Endothelial cell (in vitro differentiated cells): ENCODE data around the gene BANF2. TPM values are rescaled to one million over a fixed set of nuclear protein-coding genes. Genes with fewer than 3 reads are reported as not detected.

Experiments used
- DNase-seq: peaks from one replicate; pipeline ENCODE4 v3.0.0; 2021; ENCODE audit warnings: low spot score
- H3K27ac Mint-ChIP-seq: one replicate; pipeline ENCODE4 v1.8.0; 2021; ENCODE audit warnings: mixed read lengths, inconsistent platforms; ENCODE audit not compliant: unreplicated experiment
- H3K27me3 Mint-ChIP-seq: one replicate; pipeline ENCODE4 v1.8.0; 2021; ENCODE audit warnings: mild to moderate bottlenecking, moderate library complexity, mixed read lengths, inconsistent platforms; ENCODE audit not compliant: unreplicated experiment
- H3K36me3 Mint-ChIP-seq: one replicate; pipeline ENCODE4 v1.8.0; 2021; ENCODE audit warnings: mild to moderate bottlenecking, low read depth, mixed read lengths, inconsistent platforms; ENCODE audit not compliant: unreplicated experiment
- H3K4me1 Mint-ChIP-seq: one replicate; pipeline ENCODE4 v1.8.0; 2021; ENCODE audit warnings: mild to moderate bottlenecking, mixed read lengths, inconsistent platforms; ENCODE audit not compliant: unreplicated experiment
- H3K4me3 Mint-ChIP-seq: one replicate; pipeline ENCODE4 v1.8.0; 2021; ENCODE audit warnings: mild to moderate bottlenecking, mixed read lengths, inconsistent platforms; ENCODE audit not compliant: unreplicated experiment
- H3K9me3 Mint-ChIP-seq: one replicate; pipeline ENCODE4 v1.8.0; 2021; ENCODE audit warnings: mixed read lengths, inconsistent platforms; ENCODE audit not compliant: unreplicated experiment
- total RNA-seq: library from RNA; stranded (reverse); fragmentation: NEBNext Ultra II Directional; extraction: Animal tissue kit (Norgen Biotek cat#: 25700); gene quantifications from one replicate; pipeline ENCODE4 v1.2.1, GENCODE V29; 2021; ENCODE audit not compliant: unreplicated experiment
- TF ChIP-seq, protein P1 (sequence below): fragments of 200-600 bp; sonication (generic); IDR thresholded peaks from one replicate; pipeline ENCODE4 v1.5.0; 2021; ENCODE audit warnings: antibody characterized with exemption; ENCODE audit not compliant: unreplicated experiment

The BANF2 gene
- total RNA-seq, 1 donor from 2014 or later: not detected

DNA sequence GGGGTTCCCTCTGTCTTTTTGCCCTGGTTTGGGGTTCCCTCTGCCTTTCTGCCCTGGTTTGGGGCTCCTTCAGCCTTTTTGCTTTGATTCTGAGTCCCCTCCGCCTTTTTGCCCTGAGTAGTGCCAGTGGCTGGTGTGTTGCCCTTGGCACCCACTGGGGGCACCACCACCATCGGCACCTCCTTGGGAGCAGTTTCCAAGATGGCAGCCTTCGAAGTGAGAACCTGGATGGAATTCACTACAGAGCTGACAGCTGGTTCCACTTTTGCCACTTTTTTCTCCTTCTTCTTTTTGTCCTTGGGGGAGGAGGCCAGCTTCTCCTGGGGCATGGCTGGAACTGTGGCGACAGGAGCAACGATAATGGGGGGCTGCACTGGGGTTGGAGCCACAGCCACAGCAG, 40.0 kb upstream of the BANF2 start:
- Mint-ChIP-seq H3K27me3 (no peaks in the 10 kb centered on the region), H3K9me3 (no peaks in the 10 kb centered on the region), H3K4me1 (peaks cover 31% of the 10 kb centered on the region), H3K4me3 (peak overlapping the region; percentile 69), H3K36me3 (peaks cover 42% of the 10 kb centered on the region), H3K27ac (no peak overlapping the region)
- DNase-seq: no peak
- TF ChIP-seq, protein P1, sequence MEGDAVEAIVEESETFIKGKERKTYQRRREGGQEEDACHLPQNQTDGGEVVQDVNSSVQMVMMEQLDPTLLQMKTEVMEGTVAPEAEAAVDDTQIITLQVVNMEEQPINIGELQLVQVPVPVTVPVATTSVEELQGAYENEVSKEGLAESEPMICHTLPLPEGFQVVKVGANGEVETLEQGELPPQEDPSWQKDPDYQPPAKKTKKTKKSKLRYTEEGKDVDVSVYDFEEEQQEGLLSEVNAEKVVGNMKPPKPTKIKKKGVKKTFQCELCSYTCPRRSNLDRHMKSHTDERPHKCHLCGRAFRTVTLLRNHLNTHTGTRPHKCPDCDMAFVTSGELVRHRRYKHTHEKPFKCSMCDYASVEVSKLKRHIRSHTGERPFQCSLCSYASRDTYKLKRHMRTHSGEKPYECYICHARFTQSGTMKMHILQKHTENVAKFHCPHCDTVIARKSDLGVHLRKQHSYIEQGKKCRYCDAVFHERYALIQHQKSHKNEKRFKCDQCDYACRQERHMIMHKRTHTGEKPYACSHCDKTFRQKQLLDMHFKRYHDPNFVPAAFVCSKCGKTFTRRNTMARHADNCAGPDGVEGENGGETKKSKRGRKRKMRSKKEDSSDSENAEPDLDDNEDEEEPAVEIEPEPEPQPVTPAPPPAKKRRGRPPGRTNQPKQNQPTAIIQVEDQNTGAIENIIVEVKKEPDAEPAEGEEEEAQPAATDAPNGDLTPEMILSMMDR: peak; percentile 19

DNA sequence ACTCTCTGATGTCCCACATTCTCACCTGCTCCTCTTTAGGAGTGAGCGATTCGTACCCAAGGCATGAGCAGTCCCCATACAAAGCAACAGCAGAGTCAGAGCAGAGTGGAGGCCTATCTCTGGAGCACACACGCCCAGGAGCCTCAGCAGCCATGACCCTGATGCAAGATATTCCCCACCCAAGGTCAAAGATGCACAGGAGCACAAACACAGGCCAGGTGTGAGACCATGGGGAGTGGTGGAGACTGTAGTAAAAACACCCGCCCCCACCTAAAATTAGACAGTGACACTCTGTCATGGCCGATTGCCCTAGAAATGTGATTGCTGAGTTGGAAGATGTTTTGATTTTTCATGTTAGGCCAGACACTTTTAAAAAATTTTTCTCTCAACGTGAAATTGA, 39.1 kb upstream of the BANF2 start:
- H3K27ac Mint-ChIP-seq: peak overlapping the region; percentile 46
- H3K4me3 Mint-ChIP-seq: peak overlapping the region; percentile 48
- no peaks in the 10 kb centered on the region for H3K9me3 Mint-ChIP-seq
- no peaks in the 10 kb centered on the region for H3K27me3 Mint-ChIP-seq
- peaks cover 33% of the 10 kb centered on the region for H3K4me1 Mint-ChIP-seq
- TF ChIP-seq, protein P1: no peak
- peaks cover 42% of the 10 kb centered on the region for H3K36me3 Mint-ChIP-seq
- no peak for DNase-seq

DNA sequence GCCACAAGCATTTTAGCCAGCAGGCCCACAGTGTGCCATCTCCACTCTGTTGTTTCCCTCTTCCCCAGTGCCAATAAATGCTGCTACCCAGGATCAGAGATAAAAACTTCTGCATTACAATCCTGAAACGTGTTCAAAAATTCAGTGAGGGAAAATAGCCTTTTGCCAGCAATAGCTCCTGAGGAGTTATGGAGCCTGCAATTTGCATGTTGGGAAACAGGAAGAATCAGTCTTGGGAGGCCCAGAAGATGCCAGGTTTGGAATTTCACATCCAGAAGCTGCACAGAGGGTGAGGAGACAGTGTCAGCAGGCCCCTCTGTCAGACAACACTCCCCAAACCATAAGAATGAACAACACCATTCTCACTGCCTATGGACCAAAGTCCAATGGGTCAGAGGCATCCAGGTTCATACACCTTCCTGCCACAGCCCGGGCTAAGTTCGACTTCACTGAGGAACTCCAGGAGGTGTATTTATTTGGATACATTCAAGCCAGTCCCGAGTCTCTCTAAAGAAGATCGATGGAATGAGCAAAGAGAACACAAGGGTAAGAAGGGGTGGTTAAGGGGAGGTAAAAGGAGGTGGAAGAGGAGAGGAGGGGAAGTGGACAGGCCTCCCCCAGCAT, 38.5 kb upstream of the BANF2 start:
- peaks cover 41% of the 10 kb centered on the region for H3K36me3 Mint-ChIP-seq
- H3K27ac Mint-ChIP-seq: no peak overlapping the region
- no peaks in the 10 kb centered on the region for H3K27me3 Mint-ChIP-seq
- no peak for DNase-seq
- TF ChIP-seq, protein P1: no peak
- no peaks in the 10 kb centered on the region for H3K9me3 Mint-ChIP-seq
- no peak overlapping the region for H3K4me3 Mint-ChIP-seq
- H3K4me1 Mint-ChIP-seq: peaks cover 39% of the 10 kb centered on the region

DNA sequence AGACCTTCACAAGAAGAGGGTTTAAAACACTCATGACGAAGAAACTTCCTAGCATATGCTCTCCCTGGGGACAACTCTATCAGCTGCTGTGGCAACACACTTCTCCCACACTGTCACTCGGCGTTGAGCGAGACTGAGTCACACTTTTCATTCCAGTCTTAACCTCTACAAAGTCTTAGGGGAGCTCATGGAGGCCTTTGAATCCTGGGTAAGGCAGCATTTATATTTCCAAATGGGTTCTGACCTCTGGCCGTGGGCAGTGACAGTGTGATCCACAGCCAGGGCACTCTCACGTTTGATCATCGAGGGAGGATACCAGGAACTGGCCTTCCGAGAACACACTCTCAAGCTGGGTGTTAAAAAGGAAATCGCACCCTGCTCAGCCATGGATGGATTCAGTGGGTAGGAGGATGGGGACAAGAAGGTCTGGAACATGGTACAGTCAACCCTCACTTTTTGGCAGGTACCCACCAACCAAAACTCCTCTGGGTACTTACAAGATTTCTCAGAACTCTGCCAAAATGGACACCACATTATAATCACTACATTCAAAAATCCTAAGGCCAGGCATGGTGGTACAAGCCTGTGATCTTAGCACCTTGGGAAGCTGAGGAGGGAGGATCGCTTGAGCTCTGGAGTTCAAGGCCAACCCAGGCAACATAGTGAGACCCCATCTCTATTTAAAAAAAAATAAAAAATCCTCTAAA, 37.3 kb upstream of the BANF2 start:
- no peaks in the 10 kb centered on the region for H3K9me3 Mint-ChIP-seq
- H3K27ac Mint-ChIP-seq: no peak overlapping the region
- no peak for DNase-seq
- peaks cover 48% of the 10 kb centered on the region for H3K4me1 Mint-ChIP-seq
- peaks cover 32% of the 10 kb centered on the region for H3K36me3 Mint-ChIP-seq
- H3K27me3 Mint-ChIP-seq: no peaks in the 10 kb centered on the region
- TF ChIP-seq, protein P1: no peak
- no peak overlapping the region for H3K4me3 Mint-ChIP-seq

DNA sequence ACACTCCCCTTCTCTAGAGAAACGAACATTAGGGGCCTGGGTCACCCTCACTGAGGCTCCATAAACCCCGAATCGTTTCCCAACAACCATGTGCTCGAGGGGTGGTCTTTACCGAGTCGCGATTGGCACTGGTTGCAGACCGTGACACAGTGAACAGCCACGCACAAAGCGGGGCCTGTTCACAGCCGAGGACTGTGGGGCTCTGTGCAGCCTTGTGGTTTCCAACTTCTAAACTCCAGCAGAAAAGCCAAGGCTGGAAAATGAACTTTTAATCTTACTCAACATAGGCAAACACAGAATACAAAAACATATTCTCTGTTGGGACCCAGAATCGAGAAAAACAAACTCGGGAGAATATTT, 36.7 kb upstream of the BANF2 start:
- DNase-seq: no peak
- peaks cover 49% of the 10 kb centered on the region for H3K4me1 Mint-ChIP-seq

More for the DNA sequence above, 36.7 kb upstream of the BANF2 start:
- TF ChIP-seq, protein P1: no peak
- Mint-ChIP-seq H3K27ac (no peak overlapping the region), H3K9me3 (no peaks in the 10 kb centered on the region), H3K4me3 (no peak overlapping the region), H3K36me3 (peaks cover 26% of the 10 kb centered on the region), H3K27me3 (no peaks in the 10 kb centered on the region)
